Parathyroid adenoma (tissue), 2 donors: ENCODE results near the gene DHX35.
"Not testable (repeated sequence)": the region's sequence is repeated elsewhere in the genome, so short reads cannot be mapped to it uniquely, and the experiment has no call there.

Experiments used
- H2AFZ ChIP-seq: fragments of 300-600 bp; sonication (generic); one replicate; pipeline ENCODE4 v1.7.0; 2017; ENCODE audit warnings: antibody characterized with exemption, mild to moderate bottlenecking
- H3K27ac ChIP-seq: fragments of 300-600 bp; sonication (generic); one replicate; pipeline ENCODE4 v1.7.0; 2017
- H3K27me3 ChIP-seq: fragments of 300-600 bp; sonication (generic); one replicate; pipeline ENCODE4 v1.7.0; 2017; ENCODE audit warnings: low read length; ENCODE audit not compliant: control insufficient read depth, insufficient read depth
- H3K36me3 ChIP-seq: fragments of 300-600 bp; sonication (generic); one replicate; pipeline ENCODE4 v1.7.0; 2017; ENCODE audit warnings: low read length; ENCODE audit not compliant: control insufficient read depth, insufficient read depth
- H3K4me1 ChIP-seq: fragments of 300-600 bp; sonication (generic); one replicate; pipeline ENCODE4 v1.7.0; 2017; ENCODE audit warnings: control low read depth
- H3K4me2 ChIP-seq: fragments of 300-600 bp; sonication (generic); one replicate; pipeline ENCODE4 v1.7.0; 2017; ENCODE audit warnings: low read length
- H3K4me3 ChIP-seq: fragments of 300-600 bp; sonication (generic); one replicate; pipeline ENCODE4 v1.7.0; 2017; ENCODE audit warnings: low read depth, low read length
- H3K79me2 ChIP-seq: fragments of 300-600 bp; sonication (generic); one replicate; pipeline ENCODE4 v1.7.0; 2017; ENCODE audit warnings: control low read depth
- H3K9ac ChIP-seq: fragments of 300-600 bp; sonication (generic); one replicate; pipeline ENCODE4 v1.7.0; 2017; ENCODE audit warnings: mild to moderate bottlenecking
- H3K9me3 ChIP-seq: fragments of 300-600 bp; sonication (generic); one replicate; pipeline ENCODE4 v1.7.0; 2017; ENCODE audit warnings: low read length; ENCODE audit not compliant: control insufficient read depth
- TF ChIP-seq, protein P1 (sequence below): fragments of 300-600 bp; sonication (generic); IDR thresholded peaks from one replicate; pipeline ENCODE4 v1.7.0; 2017; ENCODE audit warnings: antibody characterized with exemption, mild to moderate bottlenecking
- donor health status: primary hyperparathyroidism.

Gene DHX35

DNA sequence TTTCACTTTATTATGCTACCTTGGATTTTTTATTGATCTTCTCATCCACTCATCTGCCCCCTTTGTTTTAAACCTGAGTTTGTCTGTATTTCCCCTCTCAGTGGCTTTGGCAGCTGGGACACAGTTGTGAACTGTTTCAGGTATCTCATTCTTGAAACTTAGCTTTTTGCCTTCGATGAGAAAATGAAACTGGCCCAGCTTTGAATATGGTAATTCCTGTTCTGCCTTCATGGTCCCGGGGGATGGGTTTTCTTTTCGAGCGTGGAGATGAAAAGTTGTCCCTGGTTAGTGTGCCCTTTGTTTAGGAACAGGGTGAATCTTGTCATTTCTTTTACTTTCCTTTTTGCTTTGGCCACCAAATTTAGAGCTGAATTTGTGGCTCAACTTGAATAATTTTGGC lies 25.6 kb downstream of the DHX35 start:
- no peaks in the 10 kb centered on the region for H3K4me1 ChIP-seq
- no peaks in the 10 kb centered on the region for H3K36me3 ChIP-seq
- H3K4me2 ChIP-seq, result no peak overlapping the region
- no peaks in the 10 kb centered on the region for H3K79me2 ChIP-seq
- no peaks in the 10 kb centered on the region for H3K27me3 ChIP-seq
- TF ChIP-seq, protein P1, sequence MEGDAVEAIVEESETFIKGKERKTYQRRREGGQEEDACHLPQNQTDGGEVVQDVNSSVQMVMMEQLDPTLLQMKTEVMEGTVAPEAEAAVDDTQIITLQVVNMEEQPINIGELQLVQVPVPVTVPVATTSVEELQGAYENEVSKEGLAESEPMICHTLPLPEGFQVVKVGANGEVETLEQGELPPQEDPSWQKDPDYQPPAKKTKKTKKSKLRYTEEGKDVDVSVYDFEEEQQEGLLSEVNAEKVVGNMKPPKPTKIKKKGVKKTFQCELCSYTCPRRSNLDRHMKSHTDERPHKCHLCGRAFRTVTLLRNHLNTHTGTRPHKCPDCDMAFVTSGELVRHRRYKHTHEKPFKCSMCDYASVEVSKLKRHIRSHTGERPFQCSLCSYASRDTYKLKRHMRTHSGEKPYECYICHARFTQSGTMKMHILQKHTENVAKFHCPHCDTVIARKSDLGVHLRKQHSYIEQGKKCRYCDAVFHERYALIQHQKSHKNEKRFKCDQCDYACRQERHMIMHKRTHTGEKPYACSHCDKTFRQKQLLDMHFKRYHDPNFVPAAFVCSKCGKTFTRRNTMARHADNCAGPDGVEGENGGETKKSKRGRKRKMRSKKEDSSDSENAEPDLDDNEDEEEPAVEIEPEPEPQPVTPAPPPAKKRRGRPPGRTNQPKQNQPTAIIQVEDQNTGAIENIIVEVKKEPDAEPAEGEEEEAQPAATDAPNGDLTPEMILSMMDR, result no peak
- no peak overlapping the region for H2AFZ ChIP-seq
- no peak overlapping the region for H3K4me3 ChIP-seq
- H3K9ac ChIP-seq, result no peak overlapping the region
- H3K9me3 ChIP-seq, result no peaks in the 10 kb centered on the region
- H3K27ac ChIP-seq, result no peak overlapping the region

DNA sequence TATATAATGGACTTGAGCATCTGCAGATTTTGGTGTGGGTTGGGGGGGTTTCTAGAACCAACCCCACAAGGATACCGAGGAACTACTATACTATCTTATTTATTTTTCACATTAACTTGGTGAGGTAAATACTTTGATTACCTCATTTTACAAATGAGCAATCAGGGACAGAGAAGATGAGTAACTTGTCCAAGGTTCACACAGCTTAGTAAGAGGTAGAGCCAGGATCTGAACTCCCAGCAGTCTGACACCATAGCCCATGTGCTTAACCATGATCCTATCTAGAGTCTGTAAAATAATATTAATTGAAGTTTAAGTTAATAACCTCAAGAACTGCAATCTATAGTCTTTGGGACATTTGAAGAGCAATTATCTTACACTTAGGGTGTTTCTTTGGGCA lies 28.6 kb downstream of the DHX35 start:
- TF ChIP-seq, protein P1, result no peak
- Histone ChIP-seq H3K4me1 (no peaks in the 10 kb centered on the region), H3K79me2 (no peaks in the 10 kb centered on the region), H3K27me3 (no peaks in the 10 kb centered on the region), H3K4me2 (no peak overlapping the region), H3K9ac (no peak overlapping the region), H3K9me3 (no peaks in the 10 kb centered on the region), H3K27ac (no peak overlapping the region), H3K36me3 (no peaks in the 10 kb centered on the region), H2AFZ (no peak overlapping the region), H3K4me3 (no peak overlapping the region)

DNA sequence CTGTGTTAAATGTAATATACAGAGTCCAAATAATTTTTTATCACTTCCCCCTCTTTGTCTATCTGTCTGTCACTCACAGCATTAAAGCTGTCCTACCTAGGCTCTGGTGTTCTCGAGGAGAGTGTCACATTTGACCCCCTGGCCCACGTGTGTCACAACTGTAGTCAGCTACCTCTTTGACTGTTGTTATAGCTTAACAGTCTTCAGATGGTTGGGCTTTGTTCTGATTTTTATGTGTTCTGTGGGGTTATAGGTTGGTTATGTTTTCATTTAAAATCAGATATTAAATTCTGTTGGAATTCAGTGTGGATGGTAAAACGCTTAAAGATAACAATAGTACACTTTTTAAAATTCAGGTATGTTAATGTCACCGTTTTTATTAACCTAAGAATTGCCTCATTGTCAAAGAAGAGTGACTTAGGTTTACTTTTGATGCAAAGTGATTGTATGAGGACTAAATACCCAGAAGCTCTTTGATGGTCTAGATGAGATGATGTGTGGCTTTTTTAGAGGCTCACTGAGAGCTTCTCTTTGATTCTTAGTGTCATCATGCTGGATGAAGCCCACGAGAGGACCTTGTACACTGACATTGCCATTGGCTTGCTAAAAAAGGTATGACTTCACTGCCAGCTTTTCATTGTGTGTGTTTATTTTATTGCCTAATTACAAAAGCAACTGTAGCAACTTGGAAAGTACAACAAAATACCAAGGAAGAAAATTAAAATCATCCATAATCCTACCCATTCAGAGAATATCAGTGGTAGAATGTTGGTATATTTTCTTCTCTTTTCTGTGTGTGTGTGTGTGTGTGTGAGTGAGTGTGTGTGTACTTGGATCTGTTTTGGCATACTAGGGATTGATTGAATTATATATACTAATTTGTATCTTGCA lies 29.9 kb downstream of the DHX35 start:
- no peak overlapping the region for H3K4me3 ChIP-seq
- no peaks in the 10 kb centered on the region for H3K27me3 ChIP-seq
- no peaks in the 10 kb centered on the region for H3K36me3 ChIP-seq
- no peak overlapping the region for H3K9ac ChIP-seq
- no peak overlapping the region for H3K4me2 ChIP-seq
- no peak overlapping the region for H3K27ac ChIP-seq
- H2AFZ ChIP-seq, result no peak overlapping the region
- H3K4me1 ChIP-seq, result no peaks in the 10 kb centered on the region
- no peaks in the 10 kb centered on the region for H3K79me2 ChIP-seq
- H3K9me3 ChIP-seq, result no peaks in the 10 kb centered on the region
- TF ChIP-seq, protein P1, result no peak

DNA sequence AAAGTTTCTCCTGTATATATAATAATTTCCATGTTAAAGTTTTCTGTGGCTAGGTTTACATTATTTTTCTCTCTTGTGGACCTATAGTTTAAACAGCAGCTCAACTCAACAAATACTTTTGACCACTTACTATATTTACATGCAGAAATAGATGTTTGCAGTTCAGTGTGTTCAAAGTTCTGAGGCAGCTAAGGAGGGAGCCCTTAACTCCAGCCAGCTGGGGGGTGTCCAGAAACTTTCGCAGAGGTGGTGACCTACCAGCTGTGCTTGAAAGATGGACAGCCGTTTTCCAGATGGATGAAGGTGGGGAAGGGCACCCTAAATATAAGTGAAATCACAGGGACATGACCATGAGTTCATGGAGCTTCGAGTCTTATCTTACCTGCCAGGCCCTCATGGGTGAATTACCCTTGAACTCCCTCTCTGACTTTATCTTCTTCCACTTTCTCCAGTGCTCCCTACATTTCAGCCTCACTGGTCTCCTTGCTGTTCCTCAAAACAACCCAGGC lies 33.4 kb downstream of the DHX35 start:
- H3K4me1 ChIP-seq, result peaks cover 3% of the 10 kb centered on the region
- no peak overlapping the region for H3K4me2 ChIP-seq
- H3K36me3 ChIP-seq, result no peaks in the 10 kb centered on the region

DNA sequence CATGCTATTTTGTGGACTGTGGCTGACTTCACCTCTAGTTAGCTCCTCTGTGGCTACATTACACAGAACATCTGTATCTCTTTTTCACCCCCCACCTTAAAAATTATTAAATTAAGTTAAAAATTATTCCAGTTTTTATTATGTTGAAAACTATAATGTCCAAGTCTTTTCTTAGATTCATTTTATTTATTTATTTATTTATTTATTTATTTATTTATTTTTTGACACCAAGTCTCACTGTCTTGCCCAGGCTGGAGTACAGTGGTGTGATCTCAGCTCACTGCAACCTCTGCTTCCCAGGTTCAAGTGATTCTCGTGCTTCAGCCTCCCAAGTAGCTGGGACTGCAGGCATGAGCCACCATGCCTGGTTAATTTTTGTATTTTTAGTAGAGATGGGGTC lies 34.7 kb downstream of the DHX35 start:
- not testable (repeated sequence) for H2AFZ ChIP-seq, H3K9me3 ChIP-seq, H3K9ac ChIP-seq, H3K4me3 ChIP-seq, H3K4me1 ChIP-seq, H3K27me3 ChIP-seq, H3K27ac ChIP-seq, H3K36me3 ChIP-seq, H3K4me2 ChIP-seq, H3K79me2 ChIP-seq

More for the DNA sequence above, 33.4 kb downstream of the DHX35 start:
- H2AFZ ChIP-seq, result no peak overlapping the region
- H3K27me3 ChIP-seq, result no peaks in the 10 kb centered on the region
- no peaks in the 10 kb centered on the region for H3K9me3 ChIP-seq
- H3K9ac ChIP-seq, result no peak overlapping the region
- no peaks in the 10 kb centered on the region for H3K79me2 ChIP-seq
- TF ChIP-seq, protein P1, result no peak
- H3K4me3 ChIP-seq, result no peak overlapping the region
- no peak overlapping the region for H3K27ac ChIP-seq
